DND-41 (cell line): Measurements from ENCODE around the gene TMEM163.

Experiments used
- CTCF ChIP-seq: IDR thresholded peaks from 2 replicates; pipeline ENCODE4 v1.5.1; 2012; ENCODE audit warnings: borderline replicate concordance, low read length, moderate library complexity, mild to moderate bottlenecking; ENCODE audit not compliant: poor library complexity, severe bottlenecking; ENCODE audit errors: extremely low read depth
- EZH2 ChIP-seq: IDR thresholded peaks from 3 replicates; pipeline ENCODE4 v1.6.1; 2012; ENCODE audit warnings: borderline replicate concordance, low read depth, mild to moderate bottlenecking, moderate library complexity, low read length, inconsistent platforms; ENCODE audit not compliant: severe bottlenecking

- TF ChIP-seq CTCF (no peak), EZH2 (no peak)
Measured at GRCh38 chr2:134762508-134762907, 43.7 kb upstream of the TMEM163 start.
